Activated CD8-positive, alpha-beta memory T cell treated with anti-CD3 and anti-CD28 coated beads, Interleukin-2, amount 50 U/mL, for 1 hour (primary cell): ENCODE data around the gene RALGAPB.
"Not testable (repeated sequence)": the region's sequence is repeated elsewhere in the genome, so short reads cannot be mapped to it uniquely, and the experiment has no call there.

Source experiments
- DNase-seq: peaks from one replicate; pipeline ENCODE4 v3.0.0-alpha.2; 2020; ENCODE audit errors: extremely low read depth

RALGAPB gene

DNA sequence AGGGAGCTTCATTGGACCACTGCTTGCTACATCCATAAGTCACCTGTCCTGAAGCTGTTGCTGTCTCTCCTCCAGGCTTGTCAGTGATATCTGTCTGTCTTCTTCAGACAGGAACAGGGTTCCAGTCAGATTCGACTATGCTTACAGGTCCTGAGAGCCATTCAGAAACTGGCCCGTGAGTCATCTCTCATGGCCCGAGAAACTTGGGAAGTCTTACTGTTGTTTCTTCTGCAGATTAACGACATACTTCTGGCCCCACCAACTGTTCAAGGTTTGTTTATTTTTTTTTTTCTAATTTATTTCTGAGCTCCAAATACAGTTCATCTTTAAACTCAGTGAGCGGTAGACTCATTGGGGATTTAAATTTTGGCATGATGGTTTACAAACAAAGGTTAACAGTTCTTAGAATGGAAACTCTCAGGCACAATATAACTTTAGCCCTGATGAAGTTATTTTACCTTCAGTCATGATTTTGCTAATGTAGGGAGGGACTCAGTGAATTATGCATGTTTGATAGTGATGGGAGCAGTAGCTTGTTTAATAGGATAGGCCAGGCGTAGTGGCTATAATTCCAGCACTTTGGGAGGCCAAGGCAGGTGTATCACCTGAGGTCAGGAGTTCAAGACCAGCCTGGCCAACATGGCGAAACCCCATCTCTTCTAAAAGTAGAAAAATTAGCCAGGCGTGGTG is 24.7 kb downstream of the RALGAPB start:
- DNase-seq, result no peak

DNA sequence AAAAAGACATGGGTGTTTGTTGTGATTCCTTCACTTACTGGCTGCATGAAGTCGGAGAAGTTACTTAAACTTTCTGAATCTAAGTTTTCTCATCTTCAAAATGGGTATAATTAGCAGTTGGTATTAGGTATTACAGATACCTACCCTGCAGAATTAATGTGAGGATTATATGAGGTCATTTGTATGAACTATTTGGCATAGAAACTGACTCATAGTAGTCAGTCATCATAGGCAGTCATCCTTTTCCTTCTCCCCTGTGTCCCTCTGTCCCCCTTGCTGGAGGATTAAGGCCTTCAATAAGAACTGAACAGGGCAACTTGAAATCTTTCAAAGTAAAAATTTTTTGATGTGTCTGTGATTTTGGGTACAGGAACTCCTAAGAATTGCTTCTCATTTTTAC is 26.3 kb downstream of the RALGAPB start:
- DNase-seq, result no peak

GRCh38 chr20:38499366-38499765 is 26.7 kb downstream of the RALGAPB start:
- DNase-seq, result no peak

DNA sequence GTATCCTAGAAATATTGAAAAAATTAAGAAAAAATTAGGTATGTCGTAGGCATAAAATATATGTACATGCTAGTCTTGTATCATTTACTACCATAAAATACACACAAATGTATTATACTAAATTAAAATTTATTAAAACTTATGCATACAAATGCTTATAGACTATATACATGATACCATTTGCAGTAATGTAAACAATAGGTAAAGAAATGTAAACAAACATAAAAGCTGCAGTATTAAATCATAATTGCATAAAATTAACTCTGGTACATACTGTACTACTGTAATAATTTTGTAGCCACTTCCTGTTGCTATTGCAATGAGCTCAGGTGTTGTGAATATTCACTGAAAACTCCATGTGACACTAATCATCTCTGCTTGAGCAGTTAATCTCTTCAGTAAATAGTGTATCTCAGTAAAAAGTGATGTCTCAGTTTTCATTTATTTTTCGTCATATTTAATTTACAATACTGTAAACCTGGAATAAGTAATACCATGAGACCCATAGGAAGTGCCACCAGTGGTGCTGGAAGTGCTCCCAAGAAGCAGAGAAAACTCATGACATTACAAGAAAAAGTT is 29.3 kb downstream of the RALGAPB start:
- no peak for DNase-seq

DNA sequence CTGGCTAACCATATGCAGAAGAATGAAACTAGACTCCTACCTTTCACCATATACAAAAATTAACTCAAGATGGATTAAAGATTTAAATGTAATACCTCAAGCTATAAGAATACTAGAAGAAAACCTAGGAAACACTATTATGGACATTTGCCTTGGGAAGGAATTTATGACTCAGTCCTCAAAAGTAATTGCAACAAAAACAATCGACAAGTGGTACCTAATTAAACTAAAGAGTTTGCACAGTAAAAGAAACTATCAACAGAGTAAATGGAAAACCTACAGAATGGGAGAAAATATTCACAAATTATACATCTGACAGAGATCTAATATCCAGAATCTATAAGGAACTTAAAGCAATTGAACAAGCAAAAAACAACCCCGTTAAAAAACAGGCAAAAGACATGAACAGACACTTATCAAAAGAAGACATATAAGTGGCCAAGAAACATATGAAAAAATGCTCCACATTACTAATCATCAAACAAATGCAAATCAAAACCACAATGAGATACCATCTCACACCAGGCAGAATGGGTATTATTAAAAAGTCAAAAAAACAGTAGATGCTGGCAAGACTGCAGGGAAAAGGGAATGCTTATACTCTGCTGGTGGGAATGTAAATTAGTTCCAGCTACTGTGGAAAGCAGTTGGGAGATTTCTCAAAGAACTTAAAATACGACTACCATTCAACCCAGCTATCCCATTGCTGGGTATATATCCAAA is 31.9 kb downstream of the RALGAPB start:
- DNase-seq, result no peak

- DNase-seq, result no peak
Measured at GRCh38 chr20:38505091-38505455, 32.4 kb downstream of the RALGAPB start.

DNA sequence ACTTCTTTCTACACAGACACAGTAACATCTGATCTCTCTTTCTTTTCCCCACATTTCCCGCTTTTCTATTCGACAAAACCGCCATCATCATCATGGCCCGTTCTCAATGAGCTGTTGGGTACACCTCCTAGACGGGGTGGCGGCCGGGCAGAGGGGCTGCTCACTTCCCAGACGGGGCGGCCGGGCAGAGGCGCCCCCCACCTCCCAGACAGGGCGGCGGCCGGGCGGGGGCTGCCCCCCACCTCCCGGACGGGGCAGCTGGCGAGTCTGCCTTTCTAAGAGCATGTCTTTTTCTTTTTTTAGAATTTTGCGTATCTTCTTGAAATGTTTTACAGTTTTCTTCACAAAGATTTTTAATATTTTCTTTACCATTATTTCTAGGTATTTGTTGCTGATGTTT is 39.1 kb downstream of the RALGAPB start:
- not testable (repeated sequence) for DNase-seq

- no peak for DNase-seq
Measured at GRCh38 chr20:38514185-38514584, 41.5 kb downstream of the RALGAPB start.

DNA sequence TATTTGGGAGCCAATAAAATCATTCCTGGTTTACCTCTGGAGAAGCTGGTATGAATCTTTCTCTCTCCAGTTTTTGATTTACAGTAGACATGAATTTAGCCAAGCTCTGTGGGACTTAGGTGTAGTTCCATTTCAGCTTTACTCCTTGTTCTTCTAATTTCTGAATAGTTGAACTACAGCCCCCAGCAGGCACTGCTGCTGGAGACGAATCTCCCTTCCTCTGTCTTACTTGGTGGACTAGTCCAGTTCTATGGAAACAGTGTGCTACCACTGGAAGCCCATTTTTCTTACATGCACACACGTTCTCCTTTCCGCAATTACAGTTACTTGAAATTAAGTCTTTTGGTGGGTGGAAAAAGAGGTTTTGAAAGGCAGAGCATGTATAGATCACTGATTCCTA is 42.3 kb downstream of the RALGAPB start:
- DNase-seq, result no peak

DNA sequence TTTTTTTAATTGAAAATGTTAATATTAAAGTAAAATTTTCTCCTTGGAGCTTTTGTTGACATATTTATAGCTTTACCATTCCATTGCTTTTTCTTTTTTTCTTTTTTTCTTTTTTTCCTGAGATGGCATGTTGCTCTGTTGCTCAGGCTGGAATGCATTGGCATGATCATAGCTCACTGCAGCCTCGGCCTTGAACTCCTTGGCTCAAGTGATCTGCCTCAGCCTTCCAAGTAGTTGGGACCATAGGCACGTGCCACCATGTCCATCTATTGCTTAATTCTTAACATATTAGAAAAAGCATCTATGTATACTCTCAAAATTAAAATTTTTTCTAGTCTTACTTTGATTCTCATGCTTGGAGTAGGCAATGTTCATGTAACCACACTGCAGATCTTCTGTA is 43.0 kb downstream of the RALGAPB start:
- no peak for DNase-seq

- no peak for DNase-seq
Measured at GRCh38 chr20:38519426-38519825, 46.8 kb downstream of the RALGAPB start.

- no peak for DNase-seq
Measured at GRCh38 chr20:38520261-38520660, 47.6 kb downstream of the RALGAPB start.

- DNase-seq, result no peak
Measured at GRCh38 chr20:38523697-38524096, 51.1 kb downstream of the RALGAPB start.

GRCh38 chr20:38528167-38528566 is 55.5 kb downstream of the RALGAPB start:
- no peak for DNase-seq

DNA sequence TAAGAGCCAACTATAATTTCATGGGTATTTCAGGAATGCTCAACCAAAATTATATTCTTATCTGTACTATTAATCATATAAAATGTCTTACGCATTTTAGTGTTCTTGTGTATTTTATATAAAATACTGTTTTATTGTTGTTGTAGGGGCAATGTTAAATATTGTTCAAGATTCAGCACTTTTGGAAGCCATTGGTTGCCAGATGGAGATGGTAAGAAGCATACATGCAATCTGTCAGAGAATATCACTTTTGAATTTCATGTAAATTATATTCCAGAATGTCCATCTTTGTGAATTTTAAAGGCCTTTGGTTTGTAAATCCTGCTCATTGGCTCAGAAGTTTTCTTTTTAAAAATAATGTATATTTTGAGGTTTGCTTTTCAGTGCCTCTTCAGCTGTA is 58.4 kb downstream of the RALGAPB start:
- DNase-seq, result no peak

GRCh38 chr20:38534756-38535155 is 62.1 kb downstream of the RALGAPB start:
- no peak for DNase-seq

- DNase-seq, result no peak
Measured at GRCh38 chr20:38536310-38536709, 63.7 kb downstream of the RALGAPB start.

DNA sequence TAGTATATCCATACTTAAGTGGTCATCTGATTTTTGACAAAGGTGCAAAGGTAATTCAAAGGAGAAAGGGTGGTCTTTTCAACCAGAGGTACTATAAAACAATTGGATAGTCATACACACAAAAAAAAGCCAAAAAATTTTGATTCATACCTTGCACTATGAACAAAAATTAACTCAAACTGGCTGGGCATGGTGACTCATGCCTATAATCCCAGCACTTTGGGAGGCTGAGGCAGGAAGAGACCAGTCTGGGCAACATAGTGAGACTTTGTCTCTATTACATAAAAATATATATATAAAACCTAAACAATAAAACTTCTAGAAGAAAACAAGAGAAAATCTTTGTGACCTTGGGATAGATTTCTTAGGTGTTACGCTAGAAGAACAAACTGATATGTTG is 64.5 kb downstream of the RALGAPB start:
- DNase-seq, result no peak

DNA sequence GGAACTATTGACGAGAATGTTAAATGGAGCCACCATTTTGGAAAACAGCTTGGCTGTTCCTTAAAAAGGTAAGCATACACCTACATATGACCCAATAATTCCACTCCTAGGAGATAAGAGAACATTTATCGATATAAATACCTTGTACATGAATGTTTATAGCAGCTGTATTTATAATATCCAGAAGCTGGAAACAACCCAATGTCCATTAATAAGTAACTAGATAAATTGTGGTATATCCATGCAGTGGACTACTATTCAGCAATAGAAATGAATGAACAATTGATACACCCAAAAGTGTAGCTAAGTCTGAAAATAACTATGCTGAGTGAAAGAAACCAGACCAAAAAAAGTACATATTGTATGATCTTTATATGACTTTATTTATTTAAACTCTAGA is 66.1 kb downstream of the RALGAPB start:
- no peak for DNase-seq

GRCh38 chr20:38543014-38543906 is 70.6 kb downstream of the RALGAPB start:
- DNase-seq, result no peak

DNA sequence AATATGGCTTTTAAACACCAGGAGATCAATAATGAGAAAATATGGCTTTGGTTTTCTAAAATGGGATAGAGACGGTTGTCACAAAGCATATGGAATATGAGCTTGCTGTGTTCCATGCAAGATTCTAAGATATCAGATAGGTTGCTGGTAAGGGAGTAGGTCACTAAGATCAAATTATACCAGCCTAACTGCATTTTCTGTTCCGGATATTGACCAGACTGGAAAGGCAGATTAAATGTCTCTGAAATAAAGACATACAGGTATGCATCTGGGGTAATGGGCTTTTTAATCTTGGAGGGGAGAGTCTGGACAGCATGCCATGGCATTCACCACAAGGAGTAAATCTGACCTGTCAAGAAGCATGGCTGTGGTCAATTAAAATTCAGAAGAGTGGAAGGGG is 73.1 kb downstream of the RALGAPB start:
- no peak for DNase-seq
